HL-60 (cell line): Measurements from ENCODE around the gene LTN1.

Source experiments
- CTCF ChIP-seq: IDR thresholded peaks from one replicate; pipeline ENCODE4 v1.5.1; 2011; ENCODE audit warnings: low read length, control low read depth, inconsistent platforms; ENCODE audit not compliant: insufficient read depth
- POLR2AphosphoS5 ChIP-seq: IDR thresholded peaks from 2 replicates; pipeline ENCODE4 v1.6.1; 2012; ENCODE audit warnings: low read depth
- REST ChIP-seq: IDR thresholded peaks from 2 replicates; pipeline ENCODE4 v1.6.1; 2012; ENCODE audit warnings: low read depth; ENCODE audit not compliant: insufficient replicate concordance
- SPI1 ChIP-seq: IDR thresholded peaks from 2 replicates; pipeline ENCODE4 v1.6.1; 2012; ENCODE audit warnings: low read depth, mild to moderate bottlenecking, borderline replicate concordance

GRCh38 chr21:29025328-29025713, 32.6 kb upstream of the LTN1 start:
- TF ChIP-seq CTCF (no peak), SPI1 (no peak), POLR2AphosphoS5 (no peak), REST (no peak)
